ENCODE measurements around the gene CNNM2.
"Not testable (repeated sequence)": the region's sequence is repeated elsewhere in the genome, so short reads cannot be mapped to it uniquely, and the experiment has no call there.

The CNNM2 gene

GRCh38 chr10:103111031-103111917, 193.2 kb downstream of the CNNM2 start:
- DNase-seq, result no peak

- DNase-seq, result no peak
Observed at GRCh38 chr10:103111918-103112877, 194.1 kb downstream of the CNNM2 start.

GRCh38 chr10:103114876-103115275, 196.8 kb downstream of the CNNM2 start:
- DNase-seq, result no peak

GRCh38 chr10:103117247-103117646, 199.2 kb downstream of the CNNM2 start:
- DNase-seq, result no peak

- DNase-seq, result no peak
Observed at GRCh38 chr10:103120546-103120945, 202.5 kb downstream of the CNNM2 start.

GRCh38 chr10:103120977-103121735, 203.1 kb downstream of the CNNM2 start:
- no peak for DNase-seq

GRCh38 chr10:103123282-103124024, 205.4 kb downstream of the CNNM2 start:
- DNase-seq, result no peak

GRCh38 chr10:103124420-103125096, 206.5 kb downstream of the CNNM2 start:
- DNase-seq, result no peak

GRCh38 chr10:103125323-103126267, 207.5 kb downstream of the CNNM2 start:
- peak; percentile 83 for DNase-seq

- no peak for DNase-seq
Observed at GRCh38 chr10:103127241-103127640, 209.1 kb downstream of the CNNM2 start.

- DNase-seq, result not testable (repeated sequence)
Observed at GRCh38 chr10:103130180-103130579, 212.1 kb downstream of the CNNM2 start.

GRCh38 chr10:103130910-103131309, 212.8 kb downstream of the CNNM2 start:
- no peak for DNase-seq

- DNase-seq, result not testable (repeated sequence)
Observed at GRCh38 chr10:103135168-103135567, 217.1 kb downstream of the CNNM2 start.

- no peak for DNase-seq
Observed at GRCh38 chr10:103139803-103140202, 221.7 kb downstream of the CNNM2 start.
